Panc1 (cell line): Measurements from ENCODE around the gene WDR70. TPM values are rescaled to one million over a fixed set of nuclear protein-coding genes. Genes with fewer than 3 reads are reported as not detected.

Experiments
- ATAC-seq: fragments of 200-7000 bp; cut with Tn5 transposase; 2 replicates; pipeline ENCODE4 v1.9.1; 2020; ENCODE audit warnings: mild to moderate bottlenecking, moderate library complexity
- BruUV-seq: library from RNA; stranded (reverse); fragments of 400-500 nt; replicated peaks from 2 replicates; lab custom pipeline; 2021; lab: Mats Ljungman, UMichigan
- CTCF ChIA-PET: fragments of 300-600 bp; sonication (Branson Sonifier 250); formaldehyde crosslinking; loops from one replicate; lab custom pipeline; 2022; ENCODE audit warnings: antibody characterized with exemption; lab: Charles Lee
- POLR2A ChIA-PET: fragments of 300-600 bp; sonication (Branson Sonifier 250); formaldehyde crosslinking; loops from one replicate; lab custom pipeline; 2022; ENCODE audit warnings: antibody characterized with exemption; lab: Charles Lee
- DNase-seq: peaks from one replicate; pipeline ENCODE4 v3.0.0-alpha.2; 2010; ENCODE audit warnings: low read depth, low spot score
- H3K27ac ChIP-seq: 2 replicates; pipeline ENCODE4 v1.5.1; 2011; ENCODE audit warnings: mild to moderate bottlenecking, low read length, inconsistent platforms
- H3K27me3 ChIP-seq: fragments of 200-500 bp; sonication (Bioruptor generic); 2 replicates; pipeline ENCODE4 v1.6.0; 2014; ENCODE audit warnings: low read length, inconsistent platforms; ENCODE audit not compliant: control insufficient read depth, insufficient read depth
- H3K36me3 ChIP-seq: fragments of 200-500 bp; sonication (Bioruptor generic); 2 replicates; pipeline ENCODE4 v1.5.1; 2014; ENCODE audit warnings: inconsistent platforms, mild to moderate bottlenecking, low read length, moderate library complexity; ENCODE audit not compliant: control insufficient read depth, insufficient read depth
- H3K4me1 ChIP-seq: 2 replicates; pipeline ENCODE4 v1.5.1; 2011; ENCODE audit warnings: inconsistent platforms, mild to moderate bottlenecking, low read length, moderate library complexity; ENCODE audit not compliant: control insufficient read depth, insufficient read depth
- H3K4me3 ChIP-seq, 2 experiments: 2 replicates each; pipeline ENCODE4 v1.5.1; 2011 to 2012; ENCODE audit warnings: low read depth in 2 of 2, low read length in 2 of 2, mild to moderate bottlenecking in 2 of 2, inconsistent platforms in 1 of 2, moderate library complexity in 1 of 2
- H3K9me3 ChIP-seq: fragments of 200-500 bp; sonication (Bioruptor generic); 2 replicates; pipeline ENCODE4 v1.5.1; 2014; ENCODE audit warnings: low read depth, mild to moderate bottlenecking, inconsistent platforms, low read length, moderate library complexity; ENCODE audit not compliant: control insufficient read depth, insufficient read depth
- POLR2AphosphoS5 ChIP-seq: IDR thresholded peaks from 2 replicates; pipeline ENCODE4 v1.6.1; 2012; ENCODE audit warnings: mild to moderate bottlenecking, low read depth, low read length, moderate library complexity
- SIN3A ChIP-seq: IDR thresholded peaks from 2 replicates; pipeline ENCODE4 v1.6.1; 2012; ENCODE audit warnings: low read depth, mild to moderate bottlenecking, low read length, moderate library complexity, borderline replicate concordance; ENCODE audit not compliant: insufficient read depth
- TCF7L2 ChIP-seq: IDR thresholded peaks from 2 replicates; pipeline ENCODE4 v1.6.1; 2011; ENCODE audit warnings: mild to moderate bottlenecking, low read depth, low read length, inconsistent platforms
- in situ Hi-C: cut with HindIII; loops from 2 replicates; pipeline ENCODE4 v1.10.0; 2016; ENCODE audit warnings: low sequenced_read_pairs, low pct_unique_long_range_greater_than_20kb
- intact Hi-C: fragments of 100-400 bp; cut with micrococcal nuclease; formaldehyde crosslinking; loops from one replicate; pipeline ENCODE4 v1.10.0; 2022; ENCODE audit not compliant: unreplicated experiment
- total RNA-seq: library from RNA; stranded (reverse); gene quantifications from one replicate; pipeline ENCODE4 v1.2.1, GENCODE V29; 2021; ENCODE audit not compliant: unreplicated experiment
- TF ChIP-seq, protein P1 (sequence below), 2 experiments: IDR thresholded peaks; 2 replicates each; pipeline ENCODE4 v1.6.1; 2011 to 2012; ENCODE audit warnings: low read depth in 2 of 2, control low read depth in 1 of 2, low read length in 1 of 2, mild to moderate bottlenecking in 1 of 2, moderate library complexity in 1 of 2; ENCODE audit not compliant: insufficient read depth in 1 of 2
- TF ChIP-seq, protein P2 (sequence below): fragments of 450-650 bp; IDR thresholded peaks from 2 replicates; pipeline ENCODE4 v1.5.1; 2017; ENCODE audit warnings: mild to moderate bottlenecking

The WDR70 gene
- total RNA-seq, 1 experiment from 2014 or later: 29.5 TPM

GRCh38 chr5:37665889-37666288 lies 286.8 kb downstream of the WDR70 start:
- no peaks in the 10 kb centered on the region for H3K27me3 ChIP-seq
- ChIA-PET CTCF (no interaction called here), POLR2A (no interaction called here)
- BruUV-seq: no TSS peak
- H3K36me3 ChIP-seq: no peaks in the 10 kb centered on the region; the same call in 1 of the 2 replicates
- intact Hi-C loops (no loop called here), in situ Hi-C loops (no loop called here)
- peak overlapping the region; percentile 63; the same call in 1 of the 2 replicates for H3K27ac ChIP-seq
- no peaks in the 10 kb centered on the region for H3K9me3 ChIP-seq
- no peak for DNase-seq
- no peak overlapping the region for H3K4me3 ChIP-seq
- 0 out of 2 replicates have a peak, but pooled peaks have one; percentile 23 for TF ChIP-seq TCF7L2
- TF ChIP-seq, protein P1, sequence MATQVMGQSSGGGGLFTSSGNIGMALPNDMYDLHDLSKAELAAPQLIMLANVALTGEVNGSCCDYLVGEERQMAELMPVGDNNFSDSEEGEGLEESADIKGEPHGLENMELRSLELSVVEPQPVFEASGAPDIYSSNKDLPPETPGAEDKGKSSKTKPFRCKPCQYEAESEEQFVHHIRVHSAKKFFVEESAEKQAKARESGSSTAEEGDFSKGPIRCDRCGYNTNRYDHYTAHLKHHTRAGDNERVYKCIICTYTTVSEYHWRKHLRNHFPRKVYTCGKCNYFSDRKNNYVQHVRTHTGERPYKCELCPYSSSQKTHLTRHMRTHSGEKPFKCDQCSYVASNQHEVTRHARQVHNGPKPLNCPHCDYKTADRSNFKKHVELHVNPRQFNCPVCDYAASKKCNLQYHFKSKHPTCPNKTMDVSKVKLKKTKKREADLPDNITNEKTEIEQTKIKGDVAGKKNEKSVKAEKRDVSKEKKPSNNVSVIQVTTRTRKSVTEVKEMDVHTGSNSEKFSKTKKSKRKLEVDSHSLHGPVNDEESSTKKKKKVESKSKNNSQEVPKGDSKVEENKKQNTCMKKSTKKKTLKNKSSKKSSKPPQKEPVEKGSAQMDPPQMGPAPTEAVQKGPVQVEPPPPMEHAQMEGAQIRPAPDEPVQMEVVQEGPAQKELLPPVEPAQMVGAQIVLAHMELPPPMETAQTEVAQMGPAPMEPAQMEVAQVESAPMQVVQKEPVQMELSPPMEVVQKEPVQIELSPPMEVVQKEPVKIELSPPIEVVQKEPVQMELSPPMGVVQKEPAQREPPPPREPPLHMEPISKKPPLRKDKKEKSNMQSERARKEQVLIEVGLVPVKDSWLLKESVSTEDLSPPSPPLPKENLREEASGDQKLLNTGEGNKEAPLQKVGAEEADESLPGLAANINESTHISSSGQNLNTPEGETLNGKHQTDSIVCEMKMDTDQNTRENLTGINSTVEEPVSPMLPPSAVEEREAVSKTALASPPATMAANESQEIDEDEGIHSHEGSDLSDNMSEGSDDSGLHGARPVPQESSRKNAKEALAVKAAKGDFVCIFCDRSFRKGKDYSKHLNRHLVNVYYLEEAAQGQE (IDR thresholded peaks at IDR 0.05; ENCODE audit: insufficient read depth in 1 of 2, low read depth in 2 of 2, low read length in 1 of 2): no peak
- peaks cover 19% of the 10 kb centered on the region for H3K4me1 ChIP-seq
- ATAC-seq: no peak

DNA sequence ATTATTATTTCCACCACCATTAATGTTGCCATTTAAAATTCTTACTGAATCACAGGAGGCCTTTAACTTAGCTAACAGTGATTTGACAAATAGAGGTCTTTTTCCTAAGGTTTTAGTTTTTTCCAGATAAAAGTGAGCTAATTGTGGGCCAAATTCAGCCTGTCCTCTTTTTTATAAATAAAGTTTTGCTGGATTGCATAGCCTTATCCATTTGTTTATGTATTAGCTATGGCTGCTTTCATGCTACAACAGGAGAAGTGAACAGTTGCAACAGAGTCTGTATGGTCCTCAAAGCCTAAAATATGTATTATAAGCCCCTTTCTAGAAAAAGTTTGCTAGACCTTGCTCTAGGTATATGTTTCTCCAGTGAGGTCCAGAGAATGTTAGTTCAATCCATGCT lies 288.3 kb downstream of the WDR70 start:
- TF ChIP-seq, protein P1 (IDR thresholded peaks at IDR 0.05; ENCODE audit: insufficient read depth in 1 of 2, low read depth in 2 of 2, low read length in 1 of 2): no peak
- no peak for TF ChIP-seq POLR2AphosphoS5
- no peak for TF ChIP-seq TCF7L2
- no peak for TF ChIP-seq SIN3A
- no peak for DNase-seq
- BruUV-seq: no TSS peak
- Histone ChIP-seq H3K9me3 (no peaks in the 10 kb centered on the region), H3K4me3 (no peak overlapping the region), H3K36me3 (no peaks in the 10 kb centered on the region; the same call in 1 of the 2 replicates), H3K4me1 (peaks cover 19% of the 10 kb centered on the region), H3K27ac (peak overlapping the region; percentile 63), H3K27me3 (no peaks in the 10 kb centered on the region)
- in situ Hi-C loops: no loop called here
- CTCF ChIA-PET: interaction anchor here (0.6 kb wide), 1 partner anchor 289 kb away, joined by 5 read pairs; no protein-coding TSS in a partner anchor
- intact Hi-C loops: no loop called here
- ATAC-seq: no peak
- POLR2A ChIA-PET: no interaction called here

GRCh38 chr5:37667846-37668245 lies 288.7 kb downstream of the WDR70 start:
- peak overlapping the region; percentile 63 for H3K27ac ChIP-seq

More at GRCh38 chr5:37667846-37668245, 288.7 kb downstream of the WDR70 start:
- ChIA-PET POLR2A (no interaction called here), CTCF (no interaction called here)
- TF ChIP-seq SIN3A (no peak), POLR2AphosphoS5 (no peak), TCF7L2 (no peak)
- TF ChIP-seq, protein P1 (IDR thresholded peaks at IDR 0.05; ENCODE audit: insufficient read depth in 1 of 2, low read depth in 2 of 2, low read length in 1 of 2): no peak
- TF ChIP-seq, protein P2, sequence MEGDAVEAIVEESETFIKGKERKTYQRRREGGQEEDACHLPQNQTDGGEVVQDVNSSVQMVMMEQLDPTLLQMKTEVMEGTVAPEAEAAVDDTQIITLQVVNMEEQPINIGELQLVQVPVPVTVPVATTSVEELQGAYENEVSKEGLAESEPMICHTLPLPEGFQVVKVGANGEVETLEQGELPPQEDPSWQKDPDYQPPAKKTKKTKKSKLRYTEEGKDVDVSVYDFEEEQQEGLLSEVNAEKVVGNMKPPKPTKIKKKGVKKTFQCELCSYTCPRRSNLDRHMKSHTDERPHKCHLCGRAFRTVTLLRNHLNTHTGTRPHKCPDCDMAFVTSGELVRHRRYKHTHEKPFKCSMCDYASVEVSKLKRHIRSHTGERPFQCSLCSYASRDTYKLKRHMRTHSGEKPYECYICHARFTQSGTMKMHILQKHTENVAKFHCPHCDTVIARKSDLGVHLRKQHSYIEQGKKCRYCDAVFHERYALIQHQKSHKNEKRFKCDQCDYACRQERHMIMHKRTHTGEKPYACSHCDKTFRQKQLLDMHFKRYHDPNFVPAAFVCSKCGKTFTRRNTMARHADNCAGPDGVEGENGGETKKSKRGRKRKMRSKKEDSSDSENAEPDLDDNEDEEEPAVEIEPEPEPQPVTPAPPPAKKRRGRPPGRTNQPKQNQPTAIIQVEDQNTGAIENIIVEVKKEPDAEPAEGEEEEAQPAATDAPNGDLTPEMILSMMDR: no peak
- in situ Hi-C loops: no loop called here
- peak; percentile 41 for DNase-seq
- no peak for ATAC-seq
- no peaks in the 10 kb centered on the region for H3K27me3 ChIP-seq
- intact Hi-C loops: no loop called here
- no peaks in the 10 kb centered on the region for H3K9me3 ChIP-seq
- peaks cover 19% of the 10 kb centered on the region for H3K4me1 ChIP-seq
- no TSS peak for BruUV-seq
- H3K36me3 ChIP-seq: no peaks in the 10 kb centered on the region; the same call in 1 of the 2 replicates
- no peak overlapping the region for H3K4me3 ChIP-seq
